ENCODE data around the gene ZNF337. TPM values are rescaled to one million over a fixed set of nuclear protein-coding genes. Genes with fewer than 3 reads are reported as not detected.

The ZNF337 gene
- total and polyA plus RNA-seq, 2 donors (not counting 1 experiment from before 2014, with no cell fraction given): 7.1 to 24.9 TPM

DNA sequence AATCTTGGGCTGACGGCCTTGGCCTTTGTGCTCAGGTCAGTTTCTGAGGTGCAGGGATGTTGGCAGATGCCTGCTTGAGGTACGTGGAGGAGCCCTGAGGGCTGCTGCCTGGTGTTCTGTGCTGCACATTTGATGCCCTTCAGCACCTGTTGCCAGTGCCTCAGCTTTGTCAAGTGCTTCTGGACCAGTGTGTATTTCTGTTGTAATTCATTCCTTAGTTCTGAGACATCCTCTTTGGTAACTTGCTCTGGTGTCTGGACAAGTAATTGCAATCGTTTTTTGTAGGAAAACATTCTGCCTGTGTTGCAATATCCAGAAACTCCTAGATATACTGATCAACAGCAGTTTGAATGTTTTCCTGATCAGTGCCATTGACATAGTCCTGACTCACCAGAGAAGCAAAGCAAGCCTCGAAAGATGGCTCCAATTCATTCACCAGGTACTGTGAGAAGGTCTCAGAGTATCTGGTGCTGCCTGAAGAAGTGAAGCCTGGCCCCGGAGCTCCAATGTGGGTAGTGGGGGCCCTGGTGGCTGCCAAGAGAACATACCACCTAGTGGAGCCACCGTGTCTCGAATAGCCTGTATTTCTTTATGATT lies 26.7 kb downstream of the ZNF337 start:
- Histone ChIP-seq H3K9ac (ENCODE audit: insufficient read depth, low read length) (no peak overlapping the region), H3K4me2 (ENCODE audit: extremely low read depth, insufficient read depth, low read length) (no peak overlapping the region), H3K79me2 (ENCODE audit: control insufficient read depth, insufficient read depth, low read length) (no peaks in the 10 kb centered on the region), H3K9me3 (ENCODE audit: control insufficient read depth, insufficient read depth, low read depth, low read length) (no peaks in the 10 kb centered on the region), H3K27me3 (ENCODE audit: control insufficient read depth, insufficient read depth, low read length) (no peaks in the 10 kb centered on the region), H2AFZ (ENCODE audit: low read length) (no peak overlapping the region), H3K4me1 (ENCODE audit: control insufficient read depth, extremely low read depth, insufficient read depth, low read length) (peaks cover 3% of the 10 kb centered on the region), H4K20me1 (ENCODE audit: control insufficient read depth, extremely low read depth, insufficient read depth, low read length) (no peaks in the 10 kb centered on the region), H3K4me3 (replicated peaks in 1 of 4; ENCODE audit: control extremely low read depth in 1 of 4, insufficient read depth in 1 of 4, low read depth in 3 of 4, low read length in 4 of 4) (no peak overlapping the region), H3K27ac (ENCODE audit: insufficient read depth, low read length) (no peak overlapping the region), H3K36me3 (ENCODE audit: control insufficient read depth, insufficient read depth, low read length) (no peaks in the 10 kb centered on the region)
- DNase-seq (ENCODE audit: low read depth in 2 of 2): peak; percentile 52 to 85
- TF ChIP-seq, protein P1, sequence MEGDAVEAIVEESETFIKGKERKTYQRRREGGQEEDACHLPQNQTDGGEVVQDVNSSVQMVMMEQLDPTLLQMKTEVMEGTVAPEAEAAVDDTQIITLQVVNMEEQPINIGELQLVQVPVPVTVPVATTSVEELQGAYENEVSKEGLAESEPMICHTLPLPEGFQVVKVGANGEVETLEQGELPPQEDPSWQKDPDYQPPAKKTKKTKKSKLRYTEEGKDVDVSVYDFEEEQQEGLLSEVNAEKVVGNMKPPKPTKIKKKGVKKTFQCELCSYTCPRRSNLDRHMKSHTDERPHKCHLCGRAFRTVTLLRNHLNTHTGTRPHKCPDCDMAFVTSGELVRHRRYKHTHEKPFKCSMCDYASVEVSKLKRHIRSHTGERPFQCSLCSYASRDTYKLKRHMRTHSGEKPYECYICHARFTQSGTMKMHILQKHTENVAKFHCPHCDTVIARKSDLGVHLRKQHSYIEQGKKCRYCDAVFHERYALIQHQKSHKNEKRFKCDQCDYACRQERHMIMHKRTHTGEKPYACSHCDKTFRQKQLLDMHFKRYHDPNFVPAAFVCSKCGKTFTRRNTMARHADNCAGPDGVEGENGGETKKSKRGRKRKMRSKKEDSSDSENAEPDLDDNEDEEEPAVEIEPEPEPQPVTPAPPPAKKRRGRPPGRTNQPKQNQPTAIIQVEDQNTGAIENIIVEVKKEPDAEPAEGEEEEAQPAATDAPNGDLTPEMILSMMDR (conservative IDR thresholded peaks at IDR 0.05 in 1 of 2, IDR thresholded peaks at IDR 0.05 in 1 of 2; ENCODE audit: low read depth in 1 of 2, low read length in 2 of 2): peak in 1 of 2 donors; percentile 20
- TF ChIP-seq EZH2 (IDR thresholded peaks at IDR 0.05; ENCODE audit: low read length, missing control alignments): no peak

DNA sequence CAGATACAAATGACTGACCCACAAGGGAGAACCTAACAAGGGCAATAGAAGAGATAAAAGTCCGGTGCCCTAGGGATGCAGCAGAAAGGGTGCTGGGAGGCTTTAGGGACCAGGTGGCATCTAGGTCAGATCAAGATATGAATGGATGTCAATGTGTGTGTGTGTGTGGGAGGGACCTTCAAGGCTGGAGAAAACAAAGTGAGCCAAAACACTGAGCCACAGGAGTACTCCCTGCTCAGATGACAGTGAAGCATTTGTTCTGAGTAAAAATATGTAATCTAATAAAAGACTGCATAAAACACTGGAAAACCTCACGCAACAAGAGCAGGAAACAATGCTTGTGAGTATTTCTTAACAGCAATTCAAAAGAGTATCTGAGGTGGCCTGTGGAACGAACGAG lies 28.2 kb downstream of the ZNF337 start:
- no peak overlapping the region for H3K9ac ChIP-seq (ENCODE audit: insufficient read depth, low read length)
- DNase-seq (ENCODE audit: low read depth in 2 of 2): no peak
- no peak overlapping the region for H3K4me3 ChIP-seq (replicated peaks in 1 of 4; ENCODE audit: control extremely low read depth in 1 of 4, insufficient read depth in 1 of 4, low read depth in 3 of 4, low read length in 4 of 4)
- H2AFZ ChIP-seq (ENCODE audit: low read length): no peak overlapping the region
- no peak for TF ChIP-seq EZH2 (IDR thresholded peaks at IDR 0.05; ENCODE audit: low read length, missing control alignments)
- TF ChIP-seq, protein P1 (conservative IDR thresholded peaks at IDR 0.05 in 1 of 2, IDR thresholded peaks at IDR 0.05 in 1 of 2; ENCODE audit: low read depth in 1 of 2, low read length in 2 of 2): no peak
- no peaks in the 10 kb centered on the region for H3K27me3 ChIP-seq (ENCODE audit: control insufficient read depth, insufficient read depth, low read length)
- no peak overlapping the region for H3K27ac ChIP-seq (ENCODE audit: insufficient read depth, low read length)
- no peak overlapping the region for H3K4me2 ChIP-seq (ENCODE audit: extremely low read depth, insufficient read depth, low read length)
- peaks cover 3% of the 10 kb centered on the region for H3K4me1 ChIP-seq (ENCODE audit: control insufficient read depth, extremely low read depth, insufficient read depth, low read length)
- H3K36me3 ChIP-seq (ENCODE audit: control insufficient read depth, insufficient read depth, low read length): no peaks in the 10 kb centered on the region
- H4K20me1 ChIP-seq (ENCODE audit: control insufficient read depth, extremely low read depth, insufficient read depth, low read length): no peaks in the 10 kb centered on the region
- H3K9me3 ChIP-seq (ENCODE audit: control insufficient read depth, insufficient read depth, low read depth, low read length): no peaks in the 10 kb centered on the region
- no peaks in the 10 kb centered on the region for H3K79me2 ChIP-seq (ENCODE audit: control insufficient read depth, insufficient read depth, low read length)

DNA sequence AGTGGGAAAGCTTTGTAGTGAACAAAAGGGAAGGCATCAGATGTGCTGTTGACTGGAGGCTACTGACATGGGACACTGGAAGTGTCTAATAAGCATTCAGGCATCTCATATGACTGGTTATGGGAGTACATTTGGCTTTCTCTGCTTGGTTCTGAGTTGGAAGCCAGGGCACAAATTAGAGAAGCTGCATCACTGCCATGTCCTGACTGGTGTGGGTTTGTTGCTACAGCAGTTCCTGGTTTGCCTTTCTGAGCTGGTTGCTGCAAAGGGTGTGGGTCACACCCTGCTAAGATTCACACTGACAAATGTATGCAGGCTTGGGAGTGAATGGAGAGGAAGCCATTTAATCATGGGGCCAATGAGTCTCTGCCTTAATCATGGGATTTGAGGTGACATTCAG lies 36.7 kb downstream of the ZNF337 start:
- no peaks in the 10 kb centered on the region for H3K79me2 ChIP-seq (ENCODE audit: control insufficient read depth, insufficient read depth, low read length)
- no peak overlapping the region for H3K4me3 ChIP-seq (replicated peaks in 1 of 4; ENCODE audit: control extremely low read depth in 1 of 4, insufficient read depth in 1 of 4, low read depth in 3 of 4, low read length in 4 of 4)
- H3K9ac ChIP-seq (ENCODE audit: insufficient read depth, low read length): no peak overlapping the region
- no peaks in the 10 kb centered on the region for H4K20me1 ChIP-seq (ENCODE audit: control insufficient read depth, extremely low read depth, insufficient read depth, low read length)
- H3K27me3 ChIP-seq (ENCODE audit: control insufficient read depth, insufficient read depth, low read length): no peaks in the 10 kb centered on the region
- no peak for DNase-seq (ENCODE audit: low read depth in 2 of 2)
- H3K4me2 ChIP-seq (ENCODE audit: extremely low read depth, insufficient read depth, low read length): no peak overlapping the region
- no peak overlapping the region for H2AFZ ChIP-seq (ENCODE audit: low read length)
- no peaks in the 10 kb centered on the region for H3K9me3 ChIP-seq (ENCODE audit: control insufficient read depth, insufficient read depth, low read depth, low read length)
- H3K27ac ChIP-seq (ENCODE audit: insufficient read depth, low read length): no peak overlapping the region
- no peaks in the 10 kb centered on the region for H3K4me1 ChIP-seq (ENCODE audit: control insufficient read depth, extremely low read depth, insufficient read depth, low read length)
- no peaks in the 10 kb centered on the region for H3K36me3 ChIP-seq (ENCODE audit: control insufficient read depth, insufficient read depth, low read length)
- no peak for TF ChIP-seq EZH2 (IDR thresholded peaks at IDR 0.05; ENCODE audit: low read length, missing control alignments)
